H1 (cell line): ENCODE results near the gene CCNY. TPM values are rescaled to one million over a fixed set of nuclear protein-coding genes. Genes with fewer than 3 reads are reported as not detected.

Experiments
- CTCF ChIA-PET: fragments of 300-600 bp; sonication (Branson Sonifier 250); formaldehyde crosslinking; loops from one replicate; lab custom pipeline; 2021; ENCODE audit not compliant: partially characterized antibody; lab: Charles Lee
- POLR2A ChIA-PET: fragments of 300-600 bp; sonication (Branson Sonifier 250); formaldehyde crosslinking; loops from one replicate; lab custom pipeline; 2021; ENCODE audit warnings: inconsistent platforms; ENCODE audit not compliant: partially characterized antibody; lab: Charles Lee
- DNase-seq, 2 experiments: peaks; one replicate each; pipeline versions ENCODE4 v3.0.0 to v3.0.0-alpha.2; 2010 to 2022; ENCODE audit warnings: low spot score in 2 of 2, low read depth in 1 of 2, mixed read lengths in 1 of 2
- FAIRE-seq: peaks from 2 replicates; lab custom pipeline; 2011; peaks lifted over from hg19 to GRCh38; lab: Jason Lieb, UNC
- H2AFZ ChIP-seq: 2 replicates; pipeline ENCODE4 v1.8.1; 2012; ENCODE audit warnings: low read length, inconsistent platforms
- H2AK5ac ChIP-seq: 2 replicates; pipeline ENCODE4 v1.6.1; 2013; ENCODE audit warnings: low read depth, low read length
- H2BK120ac ChIP-seq: replicated peaks from 2 replicates; pipeline ENCODE3; 2013; ENCODE audit warnings: low read depth, low read length, inconsistent platforms
- H2BK12ac ChIP-seq: 2 replicates; pipeline ENCODE4 v1.6.1; 2013; ENCODE audit warnings: low read depth, low read length
- H2BK15ac ChIP-seq: 2 replicates; pipeline ENCODE4 v1.6.1; 2013; ENCODE audit warnings: low read length
- H2BK20ac ChIP-seq: 2 replicates; pipeline ENCODE4 v1.6.1; 2013; ENCODE audit warnings: low read length
- H2BK5ac ChIP-seq: 2 replicates; pipeline ENCODE4 v1.6.1; 2013; ENCODE audit warnings: low read depth, low read length
- H3K14ac ChIP-seq: 2 replicates; pipeline ENCODE4 v1.6.1; 2013; ENCODE audit warnings: inconsistent platforms; ENCODE audit not compliant: insufficient read length
- H3K18ac ChIP-seq: 2 replicates; pipeline ENCODE4 v1.6.1; 2013; ENCODE audit warnings: low read length; ENCODE audit errors: extremely low read depth
- H3K23ac ChIP-seq: 2 replicates; pipeline ENCODE4 v1.6.1; 2013; ENCODE audit warnings: inconsistent platforms; ENCODE audit not compliant: insufficient read length
- H3K23me2 ChIP-seq: 2 replicates; pipeline ENCODE4 v1.6.1; 2013; ENCODE audit warnings: low read depth, low read length
- H3K27ac ChIP-seq: 2 replicates; pipeline ENCODE4 v1.6.1; 2011; ENCODE audit warnings: low read depth, low read length, inconsistent platforms
- H3K27me3 ChIP-seq, 4 experiments: replicated peaks in 1 of 4; 1 replicate in 1 of 4; 2 replicates in 3 of 4; pipeline versions ENCODE4 v1.6.1 to v1.8.1; 2011 to 2013; ENCODE audit warnings: low read length in 3 of 4, mild to moderate bottlenecking in 3 of 4, inconsistent platforms in 2 of 4, mixed read lengths in 2 of 4, moderate library complexity in 1 of 4; ENCODE audit not compliant: control insufficient read depth in 3 of 4, insufficient read depth in 3 of 4; ENCODE audit errors: extremely low read depth in 1 of 4
- H3K36me3 ChIP-seq, 4 experiments: 2 replicates each; pipeline versions ENCODE4 v1.6.1 to v1.8.1; 2011 to 2013; ENCODE audit warnings: mild to moderate bottlenecking in 4 of 4, low read length in 3 of 4, moderate library complexity in 2 of 4, control low read depth in 1 of 4, inconsistent platforms in 1 of 4; ENCODE audit not compliant: insufficient read depth in 4 of 4, control insufficient read depth in 2 of 4
- H3K4ac ChIP-seq: replicated peaks from 2 replicates; pipeline ENCODE3; 2013; ENCODE audit warnings: low read length, low read depth, mixed read lengths, inconsistent platforms; ENCODE audit not compliant: insufficient read length
- H3K4me1 ChIP-seq, 4 experiments: replicated peaks in 1 of 4; 1 replicate in 1 of 4; 2 replicates in 3 of 4; pipeline versions ENCODE4 v1.6.1 to v1.8.1; 2011 to 2013; ENCODE audit warnings: low read length in 3 of 4, inconsistent platforms in 2 of 4, mixed read lengths in 1 of 4; ENCODE audit not compliant: insufficient read depth in 4 of 4, control insufficient read depth in 3 of 4
- H3K4me2 ChIP-seq, 2 experiments: 2 replicates each; pipeline versions ENCODE4 v1.6.1 to v1.8.1; 2011 to 2013; ENCODE audit warnings: low read depth in 2 of 2, low read length in 2 of 2, control low read depth in 1 of 2, inconsistent platforms in 1 of 2, mild to moderate bottlenecking in 1 of 2; ENCODE audit not compliant: insufficient read depth in 1 of 2
- H3K4me3 ChIP-seq, 4 experiments: fragments of 200-600, 300-600 bp in 1 of 4; sonication (generic), shearing (Covaris generic), sonication (Bioruptor Twin) in 1 of 4; 2 replicates each; pipeline versions ENCODE4 v1.5.1 to v1.8.1; 2011 to 2016; ENCODE audit warnings: low read length in 4 of 4, low read depth in 3 of 4, control low read depth in 2 of 4, inconsistent platforms in 2 of 4, mild to moderate bottlenecking in 2 of 4, mixed read lengths in 1 of 4, moderate library complexity in 1 of 4; ENCODE audit not compliant: insufficient read depth in 2 of 4; ENCODE audit errors: extremely low read depth in 1 of 4
- H3K56ac ChIP-seq: replicated peaks from 2 replicates; pipeline ENCODE3; 2013; ENCODE audit warnings: low read depth, mild to moderate bottlenecking, mixed read lengths, low read length, inconsistent platforms; ENCODE audit not compliant: insufficient read length
- H3K79me1 ChIP-seq: 2 replicates; pipeline ENCODE4 v1.6.1; 2013; ENCODE audit warnings: low read depth, low read length, control low read depth
- H3K79me2 ChIP-seq, 2 experiments: 2 replicates each; pipeline versions ENCODE4 v1.6.1 to v1.8.1; 2012 to 2013; ENCODE audit warnings: low read length in 2 of 2, mild to moderate bottlenecking in 2 of 2, inconsistent platforms in 1 of 2; ENCODE audit not compliant: insufficient read depth in 2 of 2, control insufficient read depth in 1 of 2
- H3K9ac ChIP-seq, 4 experiments: replicated peaks in 1 of 4; 1 replicate in 1 of 4; 2 replicates in 3 of 4; pipeline versions ENCODE4 v1.6.1 to v1.8.1; 2011 to 2013; ENCODE audit warnings: low read depth in 3 of 4, low read length in 3 of 4, control low read depth in 2 of 4, mild to moderate bottlenecking in 2 of 4, moderate library complexity in 2 of 4, inconsistent platforms in 1 of 4; ENCODE audit errors: extremely low read depth in 1 of 4
- H3K9me3 ChIP-seq, 2 experiments: 2 replicates each; pipeline versions ENCODE4 v1.6.1 to v1.8.1; 2012 to 2013; ENCODE audit warnings: mild to moderate bottlenecking in 2 of 2, moderate library complexity in 2 of 2, control low read depth in 1 of 2, inconsistent platforms in 1 of 2, low read depth in 1 of 2, low read length in 1 of 2, mixed read lengths in 1 of 2; ENCODE audit not compliant: insufficient read depth in 2 of 2
- H4K20me1 ChIP-seq, 2 experiments: replicated peaks in 1 of 2; 2 replicates each; pipeline versions ENCODE3 to v1.8.1; 2011 to 2013; ENCODE audit warnings: inconsistent platforms in 2 of 2, low read length in 2 of 2, mild to moderate bottlenecking in 1 of 2; ENCODE audit not compliant: insufficient read depth in 2 of 2, control insufficient read depth in 1 of 2
- H4K5ac ChIP-seq: 2 replicates; pipeline ENCODE4 v1.6.1; 2013; ENCODE audit warnings: low read length, low read depth, mixed read lengths, inconsistent platforms; ENCODE audit not compliant: insufficient read length
- H4K8ac ChIP-seq: 2 replicates; pipeline ENCODE4 v1.8.0; 2013; ENCODE audit warnings: mild to moderate bottlenecking, moderate library complexity, low read length, inconsistent platforms; ENCODE audit not compliant: insufficient read depth; ENCODE audit errors: extremely low read depth
- H4K91ac ChIP-seq: replicated peaks from 2 replicates; pipeline ENCODE3; 2013; ENCODE audit warnings: low read length, mixed read lengths, inconsistent platforms; ENCODE audit not compliant: insufficient read length
- NANOG ChIP-seq: IDR thresholded peaks from 2 replicates; pipeline ENCODE4 v1.6.1; 2011; ENCODE audit warnings: low read length, low read depth, mild to moderate bottlenecking, inconsistent platforms; ENCODE audit not compliant: insufficient read depth, poor library complexity, severe bottlenecking
- WGBS, 2 experiments: shearing (Covaris generic) in 1 of 2; methylation state at CpG; one replicate each; pipeline versions ENCODE4 v1.1.6 to v1.1.7; 2013 to 2015; ENCODE audit warnings: low lambda C conversion rate in 2 of 2, mixed read lengths in 2 of 2, inconsistent platforms in 1 of 2, low coverage in 1 of 2, missing lambda C conversion rate in 1 of 2; ENCODE audit not compliant: insufficient replicate concordance in 2 of 2, insufficient coverage in 1 of 2, insufficient read length in 1 of 2; ENCODE audit errors: extremely low coverage in 1 of 2, missing lambda C conversion rate in 1 of 2; 5-methylcytosine and 5-hydroxymethylcytosine counted together
- polyA plus RNA-seq, 7 experiments: library from polyadenylated mRNA; depleted of rRNA in 3 of 7; stranded (reverse) in 5 of 7; unstranded in 2 of 7; fragments of >200 nt in 5 of 7; fragments of 200-250 nt in 2 of 7; gene quantifications; 1 replicate in 5 of 7; 2 replicates in 1 of 7; 4 replicates in 1 of 7; pipeline versions ENCODE4 v1.2.1 to v1.2.3, GENCODE V29; 2011 to 2013; ENCODE audit warnings: missing spikeins in 2 of 7, mixed read lengths in 2 of 7
- total RNA-seq: library from RNA; stranded (reverse); fragmentation: NEBNext Ultra II Directional; extraction: Animal tissue kit (Norgen Biotek cat#: 25700); gene quantifications from 2 replicates; pipeline ENCODE4 v1.2.1, GENCODE V29; 2021

CCNY gene
- total and polyA plus RNA-seq, 2 of the 8 experiments (the other 6 are each of a cell fraction or from before 2014, with no cell fraction given) = 25.3 to 68.2 TPM

DNA sequence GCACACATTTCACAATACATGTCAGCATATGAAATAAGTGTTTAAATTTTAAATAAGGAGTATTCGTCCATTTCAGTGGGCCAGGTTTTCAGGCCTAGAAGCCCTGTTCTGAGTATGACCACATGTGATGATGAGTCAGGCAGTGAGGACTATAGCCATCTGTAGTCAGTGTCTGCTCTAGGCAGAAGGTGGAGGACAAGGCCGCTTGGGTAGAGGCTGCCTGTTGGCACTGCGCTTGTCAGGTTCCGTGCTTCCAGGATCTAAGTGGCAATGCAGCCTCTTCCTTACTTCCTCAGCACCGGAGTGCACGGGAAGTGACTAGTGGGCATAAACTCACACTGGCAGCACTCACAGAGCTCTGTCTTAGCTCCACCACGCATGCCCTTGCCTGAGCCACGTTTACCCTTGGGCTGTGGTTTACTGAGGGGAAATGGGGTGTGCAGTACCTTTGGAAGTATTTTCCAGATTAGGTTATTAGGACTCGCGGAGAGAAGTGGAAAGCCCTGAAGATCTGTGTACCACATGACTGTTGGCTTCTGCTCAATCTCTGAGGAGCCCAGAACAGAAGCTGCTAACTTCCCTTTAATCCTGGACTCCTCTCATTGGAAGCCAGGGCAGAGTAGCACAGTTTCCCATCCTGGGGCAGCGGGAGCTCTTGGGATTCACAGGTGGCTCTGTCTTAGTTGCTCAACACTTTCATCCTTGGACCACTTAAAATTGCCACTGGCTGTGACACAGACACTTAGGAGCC, 181.3 kb downstream of the CCNY start:
- Histone ChIP-seq H3K14ac (no peak overlapping the region), H4K20me1 (peaks cover 0 to 2% of the 10 kb centered on the region in 2 experiments), H2BK12ac (0 out of 2 replicates have a peak overlapping the region, but pooled peaks have one; percentile 30), H3K4me3 (no peak overlapping the region), H3K23ac (no peak overlapping the region), H4K5ac (no peak overlapping the region), H3K4me2 (no peak overlapping the region), H4K91ac (no peak overlapping the region), H2AK5ac (peak overlapping the region; percentile 86), H4K8ac (no peak overlapping the region), H3K4ac (no peak overlapping the region), H3K4me1 (peaks cover 0 to 9% (median 6%) of the 10 kb centered on the region in 4 experiments; a peak in 6 of 7 replicates), H2BK20ac (no peak overlapping the region), H3K27ac (no peak overlapping the region), H3K9me3 (no peaks in the 10 kb centered on the region), H2BK120ac (no peak overlapping the region), H3K27me3 (no peaks in the 10 kb centered on the region), H3K9ac (no peak overlapping the region), H2BK5ac (peak overlapping the region; percentile 71; the same call in 1 of the 2 replicates), H3K56ac (no peak overlapping the region), H3K79me1 (no peaks in the 10 kb centered on the region; the same call in none of the 2 replicates), H3K18ac (peak overlapping the region; percentile 12; the same call in 1 of the 2 replicates), H3K36me3 (no peaks in the 10 kb centered on the region), H2AFZ (no peak overlapping the region), H2BK15ac (peak overlapping the region; percentile 40; the same call in 1 of the 2 replicates), H3K79me2 (peaks cover 0 to 6% of the 10 kb centered on the region in 2 experiments; a peak in 1 of 4 replicates), H3K23me2 (no peaks in the 10 kb centered on the region)
- DNase-seq = no peak
- 93% methylated on average over 11 of the region's 11 CpGs; no CpG with 5 or more reads in 1 of the 2 experiments for WGBS, 2 experiments
- FAIRE-seq = no peak
- CTCF ChIA-PET = interaction anchor here (0.7 to 1.2 kb wide), 5 partner anchors 13 to 293 kb away, joined by 3 read pairs; no protein-coding TSS in a partner anchor
- POLR2A ChIA-PET = no interaction called here
- TF ChIP-seq NANOG = no peak
